Heart left ventricle (tissue), 16 donors: Measurements from ENCODE around the gene TMEM271. TPM values are rescaled to one million over a fixed set of nuclear protein-coding genes. Genes with fewer than 3 reads are reported as not detected.
A peak's percentile ranks its signal among the peaks of the same experiment; 100 is the strongest.

Experiments
- ATAC-seq, 4 donors: fragments of 200-7000 bp; cut with Tn5 transposase; one replicate each; pipeline ENCODE4 v1.9.1; 2020 to 2022; ENCODE audit warnings: moderate library complexity in 4 of 4, mild to moderate bottlenecking in 3 of 4, moderate number of reproducible peaks in 1 of 4
- DNase-seq, 5 donors: peaks; one replicate each; pipeline ENCODE4 v3.0.0-alpha.2; 2020
- H3K27ac ChIP-seq, 12 donors: fragments of 200-600 bp; sonication (generic) in 4 of 12; one replicate each; pipeline versions ENCODE4 v1.5.0 to v1.8.0; 2016 to 2022; ENCODE audit warnings: mild to moderate bottlenecking in 2 of 12
- H3K27me3 ChIP-seq, 9 donors: fragments of 200-600 bp; sonication (generic) in 2 of 9; one replicate each; pipeline versions ENCODE4 v1.5.1 to v1.8.0; 2016 to 2022; ENCODE audit warnings: mild to moderate bottlenecking in 3 of 9
- H3K36me3 ChIP-seq, 9 donors: fragments of 200-600 bp; sonication (generic) in 2 of 9; one replicate each; pipeline versions ENCODE4 v1.5.0 to v1.8.0; 2018 to 2022; ENCODE audit warnings: mild to moderate bottlenecking in 2 of 9
- H3K4me1 ChIP-seq, 12 donors: fragments of 200-600 bp; sonication (generic) in 4 of 12; one replicate each; pipeline versions ENCODE4 v1.5.0 to v1.8.0; 2016 to 2022; ENCODE audit warnings: mild to moderate bottlenecking in 3 of 12
- H3K4me3 ChIP-seq, 12 donors: fragments of 200-600 bp; sonication (generic) in 4 of 12; one replicate each; pipeline versions ENCODE4 v1.5.0 to v1.8.0; 2017 to 2022; ENCODE audit warnings: mild to moderate bottlenecking in 9 of 12, moderate library complexity in 4 of 12
- H3K9me3 ChIP-seq, 12 donors: fragments of 200-600 bp; sonication (generic) in 4 of 12; one replicate each; pipeline versions ENCODE4 v1.5.0 to v1.8.0; 2016 to 2022; ENCODE audit warnings: mild to moderate bottlenecking in 1 of 12
- CTCF ChIP-seq, 12 donors: fragments of 200-600 bp; sonication (generic) in 4 of 12; IDR thresholded peaks; one replicate each; pipeline versions ENCODE4 v1.5.0 to v1.8.0; 2018 to 2022; ENCODE audit warnings: antibody characterized with exemption in 12 of 12, mild to moderate bottlenecking in 5 of 12
- POLR2A ChIP-seq, 2 donors: fragments of 450-650 bp; IDR thresholded peaks; one replicate each; pipeline ENCODE4 v1.6.1; 2017; ENCODE audit warnings: antibody characterized with exemption in 2 of 2, mild to moderate bottlenecking in 2 of 2, moderate library complexity in 2 of 2
- WGBS, 4 donors: extraction: QIAGEN DNeasy Blood & Tissue Kit in 2 of 4; methylation state at CpG; one replicate each; pipeline versions ENCODE4 v1.1.5 to v1.1.7; 2013 to 2018; 5-methylcytosine and 5-hydroxymethylcytosine counted together
- intact Hi-C, 10 donors: fragments of 100-400 bp; cut with DNase I; formaldehyde crosslinking; loops; one replicate each; pipeline versions ENCODE4 v1.11.1 to v1.14.2; 2022
- polyA plus RNA-seq, 2 donors: library from polyadenylated mRNA; stranded (reverse); fragments of 200-250 nt; gene quantifications; one replicate each; pipeline ENCODE4 v1.2.3, GENCODE V29; 2013
- total RNA-seq, 9 donors: library from RNA; depleted of rRNA in 2 of 9; stranded (reverse); fragments of >200 nt in 2 of 9; fragmentation: NEBNext Ultra II Directional in 3 of 9; extraction: Animal tissue kit (Norgen Biotek cat#: 25700) in 3 of 9; gene quantifications; one replicate each; pipeline versions ENCODE4 v1.1.0 to v1.2.4, GENCODE V29; 2016 to 2023
- donor health status: ischemic (EF 13 %, LVEDD 7.1; RV severe dilation, severe dysfunction).
- donor health status: healthy with polysubstance abuse.
- donor health status: DM: no; HTN: yes; CAD: no.
- donor health status: DM: no; HTN: no; CAD: no.
- donor health status: ischemic (EF 25% LVEDD 6.9; RV normal size, moderate dysfunction).
- donor health status: ischemic (EF 25% LVEDD 5.7; RV mildly dilated, moderate dysfunction).
- donor health status: healthy.
- donor health status: DM: yes; HTN: yes; CAD: no.
- donor health status: ischemic (EF 35%, LVEDD 5.7; RV mildly dilated, moderate dysfunction).
- donor health status: nonischemic (EF 11% LVEDD 7.7; RV severe dilation, severe dysfunction).
- donor health status: DM: yes; HTN: yes; CAD: no.
- donor health status: PGD.
- donor health status: ischemic (EF 29% LVEDD 5.4; RV normal size, mild dysfunction).
- donor health status: nonischemic (EF 23%, LVEDD 6.1; RV moderate dilation, normal function).

Gene TMEM271
- total and polyA plus RNA-seq, 11 donors: not detected

- H3K9me3 ChIP-seq: no peaks in the 10 kb centered on the region
- H3K4me3 ChIP-seq: peak overlapping the region in 1 of 12 donors; percentile 5
- no peak overlapping the region for H3K27ac ChIP-seq
- DNase-seq: no peak
- intact Hi-C loops: no loop called here
- peaks cover 0 to 33% (median 3%) of the 10 kb centered on the region in 12 donors for H3K4me1 ChIP-seq
- no peak for ATAC-seq
- peaks cover 21 to 87% (median 61%) of the 10 kb centered on the region in 9 donors for H3K27me3 ChIP-seq
- TF ChIP-seq POLR2A (IDR thresholded peaks at IDR 0.05) (no peak), CTCF (IDR thresholded peaks at IDR 0.05) (no peak)
- WGBS, 4 donors: 2% methylated on average over 27 to 37 of the region's 37 CpGs
- H3K36me3 ChIP-seq: no peaks in the 10 kb centered on the region
These were observed 950 bp upstream of the TMEM271 start for GRCh38 chr4:576991-577498.

- H3K27me3 ChIP-seq: peaks cover 21 to 89% (median 72%) of the 10 kb centered on the region in 9 donors
- WGBS, 4 donors: 1 to 4% (median 2%) methylated on average over 21 to 127 of the region's 127 CpGs
- intact Hi-C loops: no loop called here
- peak in 3 of 4 donors; percentile 57 to 70 (median 59) for ATAC-seq
- H3K36me3 ChIP-seq: no peaks in the 10 kb centered on the region
- H3K9me3 ChIP-seq: no peaks in the 10 kb centered on the region
- TF ChIP-seq CTCF (IDR thresholded peaks at IDR 0.05) (no peak), POLR2A (IDR thresholded peaks at IDR 0.05) (no peak)
- H3K4me3 ChIP-seq: peak overlapping the region in 2 of 12 donors; percentile 6 to 38
- H3K4me1 ChIP-seq: peaks cover 0 to 33% (median 3%) of the 10 kb centered on the region in 12 donors
- H3K27ac ChIP-seq: no peak overlapping the region
- peak in 2 of 5 donors; percentile 36 to 46 for DNase-seq
These were observed 584 bp downstream of the TMEM271 start for GRCh38 chr4:575281-576141.

GRCh38 chr4:574346-575161, 1.5 kb downstream of the TMEM271 start:
- peaks cover 21 to 89% (median 73%) of the 10 kb centered on the region in 9 donors for H3K27me3 ChIP-seq
- DNase-seq (no peak), ATAC-seq (no peak)
- H3K27ac ChIP-seq: no peak overlapping the region
- H3K4me1 ChIP-seq: peaks cover 0 to 33% (median 3%) of the 10 kb centered on the region in 12 donors
- no peak for TF ChIP-seq CTCF (IDR thresholded peaks at IDR 0.05)
- no peak for TF ChIP-seq POLR2A (IDR thresholded peaks at IDR 0.05)
- WGBS, 4 donors: 4 to 8% (median 6%) methylated on average over 26 to 68 of the region's 68 CpGs
- intact Hi-C loops: no loop called here
- no peaks in the 10 kb centered on the region for H3K36me3 ChIP-seq
- H3K9me3 ChIP-seq: no peaks in the 10 kb centered on the region
- no peak overlapping the region for H3K4me3 ChIP-seq
